Measurements from ENCODE around the gene MCC. TPM values are rescaled to one million over a fixed set of nuclear protein-coding genes. Genes with fewer than 3 reads are reported as not detected.

Gene MCC
- total RNA-seq, 1 donor from 2014 or later: 26.9 TPM

GRCh38 chr5:113036826-113037225, 451.4 kb downstream of the MCC start:
- DNase-seq (ENCODE audit: low read depth): no peak
- no peaks in the 10 kb centered on the region for H4K20me1 ChIP-seq (ENCODE audit: insufficient read depth, low read length)
- no peak overlapping the region for H3K27ac ChIP-seq (ENCODE audit: low read depth, low read length)
- no peaks in the 10 kb centered on the region for H3K9me3 ChIP-seq (ENCODE audit: insufficient read depth, low read depth, low read length)
- no peak for FAIRE-seq
- Mint-ChIP-seq H3K36me3 (ENCODE audit: low read depth, unreplicated experiment) (peaks cover 24% of the 10 kb centered on the region), H3K4me3 (ENCODE audit: unreplicated experiment) (no peak overlapping the region), H3K27ac (ENCODE audit: unreplicated experiment) (no peak overlapping the region), H3K4me1 (ENCODE audit: low read depth, unreplicated experiment) (peaks cover 40% of the 10 kb centered on the region), H3K27me3 (ENCODE audit: low read depth, unreplicated experiment) (no peaks in the 10 kb centered on the region), H3K9me3 (ENCODE audit: unreplicated experiment) (no peaks in the 10 kb centered on the region)
- no peak for TF ChIP-seq EZH2 (IDR thresholded peaks at IDR 0.05; ENCODE audit: insufficient read depth, low read length)
- TF ChIP-seq, protein P1, sequence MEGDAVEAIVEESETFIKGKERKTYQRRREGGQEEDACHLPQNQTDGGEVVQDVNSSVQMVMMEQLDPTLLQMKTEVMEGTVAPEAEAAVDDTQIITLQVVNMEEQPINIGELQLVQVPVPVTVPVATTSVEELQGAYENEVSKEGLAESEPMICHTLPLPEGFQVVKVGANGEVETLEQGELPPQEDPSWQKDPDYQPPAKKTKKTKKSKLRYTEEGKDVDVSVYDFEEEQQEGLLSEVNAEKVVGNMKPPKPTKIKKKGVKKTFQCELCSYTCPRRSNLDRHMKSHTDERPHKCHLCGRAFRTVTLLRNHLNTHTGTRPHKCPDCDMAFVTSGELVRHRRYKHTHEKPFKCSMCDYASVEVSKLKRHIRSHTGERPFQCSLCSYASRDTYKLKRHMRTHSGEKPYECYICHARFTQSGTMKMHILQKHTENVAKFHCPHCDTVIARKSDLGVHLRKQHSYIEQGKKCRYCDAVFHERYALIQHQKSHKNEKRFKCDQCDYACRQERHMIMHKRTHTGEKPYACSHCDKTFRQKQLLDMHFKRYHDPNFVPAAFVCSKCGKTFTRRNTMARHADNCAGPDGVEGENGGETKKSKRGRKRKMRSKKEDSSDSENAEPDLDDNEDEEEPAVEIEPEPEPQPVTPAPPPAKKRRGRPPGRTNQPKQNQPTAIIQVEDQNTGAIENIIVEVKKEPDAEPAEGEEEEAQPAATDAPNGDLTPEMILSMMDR (IDR thresholded peaks at IDR 0.05; ENCODE audit: insufficient read depth, low read depth, low read length): no peak
- H3K27me3 ChIP-seq (ENCODE audit: insufficient read depth, low read length): no peaks in the 10 kb centered on the region
- no peak overlapping the region for H3K9ac ChIP-seq (ENCODE audit: low read length)
- H3K79me2 ChIP-seq (ENCODE audit: insufficient read depth, low read length): no peaks in the 10 kb centered on the region
- H2AFZ ChIP-seq (ENCODE audit: low read depth, low read length): no peak overlapping the region
- no peak overlapping the region for H3K4me3 ChIP-seq (ENCODE audit: insufficient read depth, low read depth, low read length)
- no peaks in the 10 kb centered on the region for H3K36me3 ChIP-seq (ENCODE audit: insufficient read depth, low read length)
- peaks cover 28% of the 10 kb centered on the region for H3K4me1 ChIP-seq (ENCODE audit: insufficient read depth, low read length)
- H3K4me2 ChIP-seq (ENCODE audit: low read length): no peak overlapping the region

DNA sequence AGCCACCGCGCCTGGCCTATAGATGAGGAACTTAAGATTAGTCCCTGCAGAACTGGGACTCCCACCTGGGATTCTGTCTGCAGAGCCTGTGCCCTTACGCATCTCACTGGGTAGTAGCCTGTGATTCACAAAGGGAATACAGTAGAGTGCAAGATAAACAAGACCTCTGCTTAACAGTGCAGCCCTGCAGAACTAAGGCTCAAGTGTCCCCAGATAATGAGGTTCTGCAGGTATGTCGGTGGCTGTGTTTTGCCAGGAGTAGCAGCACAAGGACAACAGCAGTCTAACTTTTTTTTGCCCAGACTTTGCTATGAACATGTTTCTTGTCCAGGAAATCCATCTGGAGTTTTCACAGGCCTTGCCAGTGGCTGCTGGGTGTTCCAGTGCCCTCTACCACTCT, 451.9 kb downstream of the MCC start:
- no peaks in the 10 kb centered on the region for H3K27me3 ChIP-seq (ENCODE audit: insufficient read depth, low read length)
- DNase-seq (ENCODE audit: low read depth) (no peak), FAIRE-seq (no peak)
- H3K4me2 ChIP-seq (ENCODE audit: low read length): no peak overlapping the region
- no peaks in the 10 kb centered on the region for H3K9me3 ChIP-seq (ENCODE audit: insufficient read depth, low read depth, low read length)
- H3K9ac ChIP-seq (ENCODE audit: low read length): no peak overlapping the region
- peaks cover 28% of the 10 kb centered on the region for H3K4me1 ChIP-seq (ENCODE audit: insufficient read depth, low read length)
- H3K36me3 Mint-ChIP-seq (ENCODE audit: low read depth, unreplicated experiment): peaks cover 24% of the 10 kb centered on the region
- H3K27ac Mint-ChIP-seq (ENCODE audit: unreplicated experiment): no peak overlapping the region
- H3K36me3 ChIP-seq (ENCODE audit: insufficient read depth, low read length): no peaks in the 10 kb centered on the region
- no peaks in the 10 kb centered on the region for H3K79me2 ChIP-seq (ENCODE audit: insufficient read depth, low read length)
- H2AFZ ChIP-seq (ENCODE audit: low read depth, low read length): no peak overlapping the region
- H3K4me3 Mint-ChIP-seq (ENCODE audit: unreplicated experiment): no peak overlapping the region
- H3K27me3 Mint-ChIP-seq (ENCODE audit: low read depth, unreplicated experiment): no peaks in the 10 kb centered on the region
- peaks cover 45% of the 10 kb centered on the region for H3K4me1 Mint-ChIP-seq (ENCODE audit: low read depth, unreplicated experiment)
- no peak overlapping the region for H3K4me3 ChIP-seq (ENCODE audit: insufficient read depth, low read depth, low read length)
- H3K9me3 Mint-ChIP-seq (ENCODE audit: unreplicated experiment): no peaks in the 10 kb centered on the region
- TF ChIP-seq, protein P1 (IDR thresholded peaks at IDR 0.05; ENCODE audit: insufficient read depth, low read depth, low read length): no peak
- no peak for TF ChIP-seq EZH2 (IDR thresholded peaks at IDR 0.05; ENCODE audit: insufficient read depth, low read length)
- no peak overlapping the region for H3K27ac ChIP-seq (ENCODE audit: low read depth, low read length)
- no peaks in the 10 kb centered on the region for H4K20me1 ChIP-seq (ENCODE audit: insufficient read depth, low read length)

- Histone ChIP-seq H4K20me1 (ENCODE audit: insufficient read depth, low read length) (no peaks in the 10 kb centered on the region), H3K9me3 (ENCODE audit: insufficient read depth, low read depth, low read length) (no peaks in the 10 kb centered on the region), H3K4me3 (ENCODE audit: insufficient read depth, low read depth, low read length) (no peak overlapping the region), H3K9ac (ENCODE audit: low read length) (peak overlapping the region; percentile 30), H3K79me2 (ENCODE audit: insufficient read depth, low read length) (no peaks in the 10 kb centered on the region), H3K4me2 (ENCODE audit: low read length) (peak overlapping the region; percentile 35), H2AFZ (ENCODE audit: low read depth, low read length) (no peak overlapping the region), H3K27ac (ENCODE audit: low read depth, low read length) (peak overlapping the region; percentile 62), H3K27me3 (ENCODE audit: insufficient read depth, low read length) (no peaks in the 10 kb centered on the region), H3K36me3 (ENCODE audit: insufficient read depth, low read length) (no peaks in the 10 kb centered on the region), H3K4me1 (ENCODE audit: insufficient read depth, low read length) (peaks cover 39% of the 10 kb centered on the region)
- H3K27me3 Mint-ChIP-seq (ENCODE audit: low read depth, unreplicated experiment): no peaks in the 10 kb centered on the region
- H3K36me3 Mint-ChIP-seq (ENCODE audit: low read depth, unreplicated experiment): peaks cover 26% of the 10 kb centered on the region
- FAIRE-seq (no peak), DNase-seq (ENCODE audit: low read depth) (no peak)
- H3K4me1 Mint-ChIP-seq (ENCODE audit: low read depth, unreplicated experiment): peaks cover 55% of the 10 kb centered on the region
- no peak overlapping the region for H3K4me3 Mint-ChIP-seq (ENCODE audit: unreplicated experiment)
- peak overlapping the region; percentile 74 for H3K27ac Mint-ChIP-seq (ENCODE audit: unreplicated experiment)
- TF ChIP-seq, protein P1 (IDR thresholded peaks at IDR 0.05; ENCODE audit: insufficient read depth, low read depth, low read length): no peak
- TF ChIP-seq EZH2 (IDR thresholded peaks at IDR 0.05; ENCODE audit: insufficient read depth, low read length): no peak
- H3K9me3 Mint-ChIP-seq (ENCODE audit: unreplicated experiment): no peaks in the 10 kb centered on the region
Measured at GRCh38 chr5:113035096-113035495, 453.2 kb downstream of the MCC start.
